Memory B cell (primary cell): ENCODE results near the gene FSTL3.
A peak's percentile ranks its signal among the peaks of the same experiment; 100 is the strongest.

Experiments used
- ATAC-seq: fragments of 150-1000 bp; cut with Tn5 transposase; 2 replicates; pipeline ENCODE4 v1.10.0; 2021; ENCODE audit warnings: low read depth, mild to moderate bottlenecking, moderate library complexity
- DNase-seq, 2 donors: peaks; one replicate each; pipeline ENCODE4 v3.0.0; 2022; ENCODE audit warnings: low spot score in 2 of 2
- H3K27ac Mint-ChIP-seq: one replicate; pipeline ENCODE4 v1.8.0; 2022; ENCODE audit warnings: mild to moderate bottlenecking, moderate library complexity, mixed read lengths
- H3K27me3 Mint-ChIP-seq: one replicate; pipeline ENCODE4 v1.8.0; 2022; ENCODE audit warnings: mixed read lengths
- H3K36me3 Mint-ChIP-seq: one replicate; pipeline ENCODE4 v1.8.0; 2022; ENCODE audit warnings: mild to moderate bottlenecking, mixed read lengths
- H3K4me1 Mint-ChIP-seq: one replicate; pipeline ENCODE4 v1.8.0; 2022; ENCODE audit warnings: mixed read lengths
- H3K4me3 Mint-ChIP-seq: one replicate; pipeline ENCODE4 v1.8.0; 2022; ENCODE audit warnings: mild to moderate bottlenecking, moderate library complexity, mixed read lengths
- H3K9me3 Mint-ChIP-seq: one replicate; pipeline ENCODE4 v1.8.0; 2022; ENCODE audit warnings: mixed read lengths

Gene FSTL3

DNA sequence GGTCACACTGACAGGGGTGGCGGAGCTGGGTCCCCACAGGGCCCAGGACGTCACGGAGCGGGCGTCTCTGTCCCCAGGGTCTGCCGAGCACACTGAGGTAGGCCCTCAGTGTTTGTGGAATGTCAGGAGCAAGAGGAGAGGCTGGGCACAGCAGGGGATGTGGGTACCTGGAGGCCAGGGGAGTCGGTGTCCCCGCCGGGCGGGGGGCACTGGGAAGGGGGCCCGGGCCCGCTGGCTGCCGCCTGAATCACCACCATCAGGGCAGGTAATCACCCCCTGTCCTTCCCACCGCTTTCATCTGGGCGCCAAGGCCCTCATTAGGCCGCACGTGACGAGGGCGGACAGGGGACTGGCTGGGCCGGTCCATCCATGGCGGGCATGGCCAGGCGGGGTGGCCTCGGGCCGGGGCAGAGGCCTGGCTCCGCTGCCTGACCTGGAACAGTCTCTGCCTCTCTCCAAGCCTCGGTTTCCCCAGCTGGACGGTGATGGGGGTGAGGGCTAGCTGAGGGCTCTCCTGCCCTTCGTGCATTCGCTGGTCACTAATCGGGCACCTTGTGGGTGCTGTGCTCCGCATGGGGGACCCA, 35.5 kb upstream of the FSTL3 start:
- no peaks in the 10 kb centered on the region for H3K36me3 Mint-ChIP-seq
- no peaks in the 10 kb centered on the region for H3K27me3 Mint-ChIP-seq
- DNase-seq (no peak), ATAC-seq (no peak)
- peaks cover 22% of the 10 kb centered on the region for H3K4me1 Mint-ChIP-seq
- H3K27ac Mint-ChIP-seq: peak overlapping the region; percentile 31
- no peaks in the 10 kb centered on the region for H3K9me3 Mint-ChIP-seq
- no peak overlapping the region for H3K4me3 Mint-ChIP-seq

DNA sequence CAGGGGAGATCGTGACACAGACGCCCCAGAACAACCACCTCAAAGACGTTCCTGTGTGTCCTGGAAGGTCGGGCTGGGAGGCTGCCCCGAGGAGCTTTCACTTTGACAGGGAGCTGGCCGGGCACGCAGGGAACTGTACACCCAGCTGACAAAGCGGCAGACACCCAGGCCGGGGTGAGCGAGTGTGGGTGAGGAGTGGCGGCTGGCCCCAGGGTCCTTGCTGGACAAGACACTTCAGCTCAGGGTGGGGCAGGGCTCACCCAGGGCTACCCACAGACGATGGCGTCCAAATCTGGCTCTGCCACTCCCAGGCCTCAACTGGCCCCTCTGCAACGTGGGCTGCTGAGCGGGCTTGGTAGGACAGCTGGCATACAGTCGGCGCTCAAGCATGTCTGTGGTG, 34.5 kb upstream of the FSTL3 start:
- Mint-ChIP-seq H3K9me3 (no peaks in the 10 kb centered on the region), H3K36me3 (peaks cover 3% of the 10 kb centered on the region), H3K4me1 (peaks cover 24% of the 10 kb centered on the region), H3K27ac (peak overlapping the region; percentile 87), H3K27me3 (no peaks in the 10 kb centered on the region), H3K4me3 (peak overlapping the region; percentile 60)
- ATAC-seq (no peak), DNase-seq (no peak)

DNA sequence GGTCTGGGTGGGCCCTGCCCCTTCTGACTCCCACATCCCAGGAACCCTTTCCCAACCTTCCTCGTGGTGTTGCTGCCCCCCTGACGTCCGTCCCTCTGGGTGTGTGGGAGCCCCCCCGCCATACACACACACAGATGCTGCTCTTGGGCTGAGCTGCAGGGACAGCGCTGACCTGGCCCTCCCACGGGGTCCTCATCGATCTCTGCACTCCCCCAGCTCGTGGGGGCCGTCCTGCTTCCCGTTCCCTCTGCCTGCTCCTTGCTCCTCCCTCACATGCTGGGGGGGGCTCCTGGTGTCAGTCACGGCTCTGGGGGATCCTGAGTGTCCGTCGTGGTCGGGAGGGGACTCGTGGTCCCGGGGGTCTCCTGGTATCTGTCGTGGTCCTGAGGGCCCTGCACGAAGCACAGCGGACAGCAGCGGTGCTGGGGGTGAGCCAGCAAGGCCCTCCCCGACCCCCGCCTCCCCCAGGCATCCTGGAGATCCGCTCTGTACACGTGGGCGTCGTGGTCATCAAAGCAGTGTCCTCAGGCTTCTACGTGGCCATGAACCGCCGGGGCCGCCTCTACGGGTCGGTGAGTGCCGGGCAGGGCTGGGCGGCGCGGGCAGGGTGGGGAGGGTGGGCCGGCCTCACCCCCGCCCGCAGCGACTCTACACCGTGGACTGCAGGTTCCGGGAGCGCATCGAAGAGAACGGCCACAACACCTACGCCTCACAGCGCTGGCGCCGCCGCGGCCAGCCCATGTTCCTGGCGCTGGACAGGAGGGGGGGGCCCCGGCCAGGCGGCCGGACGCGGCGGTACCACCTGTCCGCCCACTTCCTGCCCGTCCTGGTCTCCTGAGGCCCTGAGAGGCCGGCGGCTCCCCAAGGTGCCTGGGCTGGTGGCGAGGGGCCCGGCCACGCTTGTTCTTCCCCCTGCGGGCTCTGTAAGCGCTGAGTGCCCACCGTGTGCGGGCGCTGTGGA, 33.1 kb upstream of the FSTL3 start:
- peaks cover 18% of the 10 kb centered on the region for H3K4me1 Mint-ChIP-seq
- no peak for DNase-seq
- H3K27ac Mint-ChIP-seq: peak overlapping the region; percentile 20
- no peak for ATAC-seq
- no peaks in the 10 kb centered on the region for H3K9me3 Mint-ChIP-seq
- no peaks in the 10 kb centered on the region for H3K27me3 Mint-ChIP-seq
- H3K36me3 Mint-ChIP-seq: peaks cover 6% of the 10 kb centered on the region
- H3K4me3 Mint-ChIP-seq: no peak overlapping the region

DNA sequence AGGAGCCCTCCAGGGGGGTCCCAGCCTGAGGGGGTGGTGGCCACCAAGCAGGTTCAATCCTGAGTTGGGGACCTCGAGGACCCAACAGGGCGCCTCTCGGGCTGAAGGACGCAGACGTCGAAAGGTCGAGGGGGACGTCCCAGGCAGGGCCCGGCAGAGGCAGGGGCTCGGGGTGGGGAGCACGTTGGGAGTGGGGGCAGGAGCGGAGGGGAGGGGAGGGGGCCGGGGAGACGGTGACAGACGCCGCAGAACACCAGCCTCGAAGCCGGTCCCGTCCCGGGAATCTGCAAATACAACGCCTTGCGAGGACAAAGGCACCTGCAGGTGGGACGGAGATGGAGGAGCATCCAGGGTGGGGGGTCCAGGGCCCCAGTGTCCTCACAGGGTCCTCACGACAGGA, 32.5 kb upstream of the FSTL3 start:
- Mint-ChIP-seq H3K4me3 (no peak overlapping the region), H3K27me3 (no peaks in the 10 kb centered on the region), H3K9me3 (no peaks in the 10 kb centered on the region), H3K36me3 (peaks cover 8% of the 10 kb centered on the region), H3K4me1 (peaks cover 20% of the 10 kb centered on the region), H3K27ac (no peak overlapping the region)
- no peak for ATAC-seq
- no peak for DNase-seq

DNA sequence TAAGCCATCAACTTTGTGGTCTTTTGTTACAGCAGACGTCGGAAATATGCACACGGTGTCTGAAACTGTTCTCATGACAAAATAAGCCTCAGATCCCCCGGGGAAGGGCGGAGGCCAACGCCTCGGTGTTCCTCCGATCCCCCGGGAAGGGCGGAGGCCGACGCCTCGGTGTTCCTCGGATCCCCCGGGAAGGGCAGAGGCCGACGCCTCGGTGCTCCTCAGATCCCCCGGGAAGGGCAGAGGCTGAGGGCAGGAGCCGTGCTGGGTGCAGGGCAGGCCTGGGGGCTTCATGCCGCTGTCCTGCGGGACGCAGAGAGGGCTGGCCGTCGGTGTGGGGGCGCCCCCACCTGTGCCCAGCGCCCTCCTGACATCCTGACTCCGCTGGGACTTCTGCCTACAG, 31.8 kb upstream of the FSTL3 start:
- Mint-ChIP-seq H3K4me3 (no peak overlapping the region), H3K27me3 (no peaks in the 10 kb centered on the region), H3K9me3 (no peaks in the 10 kb centered on the region), H3K4me1 (peaks cover 17% of the 10 kb centered on the region), H3K36me3 (peaks cover 8% of the 10 kb centered on the region), H3K27ac (no peak overlapping the region)
- no peak for DNase-seq
- ATAC-seq: no peak

DNA sequence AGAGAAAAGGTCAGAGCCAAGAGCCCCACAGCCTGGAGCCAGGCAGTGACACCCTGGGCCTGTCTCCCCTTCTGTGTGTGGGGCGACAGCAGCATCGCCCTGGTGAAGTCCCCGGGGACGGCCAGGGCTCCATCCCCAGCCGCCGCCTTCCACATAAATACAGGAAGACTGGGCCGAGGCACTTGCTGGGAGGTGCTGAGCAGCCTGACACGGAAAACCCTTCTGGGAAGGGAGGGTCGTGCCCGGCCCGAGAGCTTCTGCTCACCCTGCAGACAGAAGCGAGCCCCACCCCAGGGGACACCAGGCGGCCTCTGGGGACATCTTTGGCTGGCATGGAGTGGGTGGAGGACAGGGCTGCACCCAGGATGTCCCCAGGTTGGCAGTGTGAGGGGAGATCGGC, 31.4 kb upstream of the FSTL3 start:
- no peak overlapping the region for H3K4me3 Mint-ChIP-seq
- H3K27me3 Mint-ChIP-seq: no peaks in the 10 kb centered on the region
- no peak for DNase-seq
- H3K27ac Mint-ChIP-seq: peak overlapping the region; percentile 72
- H3K4me1 Mint-ChIP-seq: peaks cover 15% of the 10 kb centered on the region
- no peak for ATAC-seq
- H3K9me3 Mint-ChIP-seq: no peaks in the 10 kb centered on the region
- H3K36me3 Mint-ChIP-seq: peaks cover 8% of the 10 kb centered on the region

DNA sequence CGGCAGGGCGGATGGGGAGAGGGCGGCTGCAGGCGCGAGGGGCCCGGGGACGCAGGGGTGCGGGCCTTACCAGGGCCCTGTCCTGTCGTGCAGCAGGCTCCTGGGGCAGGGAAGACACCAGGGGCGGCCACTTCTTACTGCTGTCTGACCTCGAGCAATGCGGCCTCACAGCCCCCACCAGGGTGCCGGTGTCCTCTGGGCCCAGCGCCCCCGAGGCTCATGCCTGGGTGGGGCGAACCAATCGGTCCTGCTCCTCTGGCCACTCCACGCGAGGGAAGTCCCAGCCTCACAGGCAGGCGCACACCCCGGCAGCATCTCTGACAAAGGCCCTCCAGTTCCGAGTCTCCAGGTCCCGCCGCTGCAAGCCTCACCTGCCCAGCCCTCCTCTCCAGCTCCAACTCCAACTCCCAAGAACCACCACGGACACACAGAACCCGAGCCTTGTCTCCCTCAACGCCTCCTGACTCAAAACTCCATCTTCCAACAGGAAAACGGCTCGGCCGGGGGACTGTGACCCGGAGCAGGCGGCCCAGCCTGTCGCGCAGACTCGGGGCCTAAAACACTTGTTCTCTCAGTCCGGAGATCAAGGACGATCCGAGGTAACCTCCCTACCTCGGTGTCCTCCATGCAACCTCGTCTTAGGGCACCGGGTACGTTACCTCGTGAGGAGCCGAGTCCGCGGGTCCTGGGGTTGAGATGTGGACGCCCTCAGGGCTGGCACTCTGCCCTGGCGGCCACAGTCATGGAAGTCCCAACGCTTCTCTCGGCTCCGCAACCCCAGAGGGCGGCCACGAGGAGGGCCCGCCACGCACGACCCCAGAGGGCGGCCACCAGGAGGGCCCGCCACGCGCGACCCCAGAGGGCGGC, 30.0 kb upstream of the FSTL3 start:
- ATAC-seq (no peak), DNase-seq (no peak)
- Mint-ChIP-seq H3K9me3 (no peaks in the 10 kb centered on the region), H3K27ac (peak overlapping the region; percentile 62), H3K4me3 (no peak overlapping the region), H3K36me3 (peaks cover 8% of the 10 kb centered on the region), H3K27me3 (no peaks in the 10 kb centered on the region), H3K4me1 (peaks cover 13% of the 10 kb centered on the region)

DNA sequence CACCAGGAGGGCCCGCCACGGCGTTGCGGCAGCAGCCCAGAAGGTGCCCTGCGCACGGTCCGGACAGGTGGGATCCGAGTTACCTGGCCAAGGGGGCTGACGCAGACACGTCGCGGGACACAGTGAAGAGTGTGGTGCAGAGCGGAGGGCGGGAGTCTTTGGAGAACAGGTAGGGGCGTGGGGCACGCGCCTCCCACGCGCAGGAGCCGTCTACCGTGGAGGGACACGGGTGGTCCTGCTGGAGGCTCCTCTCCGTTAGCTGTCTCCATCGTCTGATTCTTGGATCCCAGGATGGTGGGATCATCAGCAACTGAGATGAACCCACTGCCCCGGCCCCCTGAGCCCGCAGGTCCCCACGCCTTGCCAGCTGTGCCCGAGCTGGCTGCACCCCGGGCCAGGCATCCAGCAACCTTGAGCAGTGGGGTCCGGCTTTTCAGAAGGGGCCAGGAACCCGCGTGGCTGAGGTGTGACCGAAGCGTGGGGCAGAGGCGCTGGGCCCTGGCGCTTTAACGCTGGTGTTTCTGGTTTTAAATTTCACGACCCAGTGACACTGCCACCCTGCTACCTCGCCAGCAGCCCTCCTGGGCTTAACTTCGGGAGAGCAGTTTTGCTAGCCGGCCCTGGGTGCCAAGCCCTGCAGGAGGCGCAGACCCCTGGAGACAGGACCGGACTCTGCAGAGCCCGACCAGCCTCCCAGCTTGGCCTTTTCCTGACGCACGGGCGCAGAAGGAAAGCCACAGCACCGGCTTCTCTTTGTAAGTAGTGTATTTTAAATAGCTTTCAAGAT, 29.2 kb upstream of the FSTL3 start:
- H3K9me3 Mint-ChIP-seq: no peaks in the 10 kb centered on the region
- H3K4me1 Mint-ChIP-seq: peaks cover 9% of the 10 kb centered on the region
- H3K27me3 Mint-ChIP-seq: no peaks in the 10 kb centered on the region
- H3K36me3 Mint-ChIP-seq: peaks cover 8% of the 10 kb centered on the region
- no peak overlapping the region for H3K4me3 Mint-ChIP-seq
- no peak for ATAC-seq
- H3K27ac Mint-ChIP-seq: peak overlapping the region; percentile 93
- DNase-seq: no peak

DNA sequence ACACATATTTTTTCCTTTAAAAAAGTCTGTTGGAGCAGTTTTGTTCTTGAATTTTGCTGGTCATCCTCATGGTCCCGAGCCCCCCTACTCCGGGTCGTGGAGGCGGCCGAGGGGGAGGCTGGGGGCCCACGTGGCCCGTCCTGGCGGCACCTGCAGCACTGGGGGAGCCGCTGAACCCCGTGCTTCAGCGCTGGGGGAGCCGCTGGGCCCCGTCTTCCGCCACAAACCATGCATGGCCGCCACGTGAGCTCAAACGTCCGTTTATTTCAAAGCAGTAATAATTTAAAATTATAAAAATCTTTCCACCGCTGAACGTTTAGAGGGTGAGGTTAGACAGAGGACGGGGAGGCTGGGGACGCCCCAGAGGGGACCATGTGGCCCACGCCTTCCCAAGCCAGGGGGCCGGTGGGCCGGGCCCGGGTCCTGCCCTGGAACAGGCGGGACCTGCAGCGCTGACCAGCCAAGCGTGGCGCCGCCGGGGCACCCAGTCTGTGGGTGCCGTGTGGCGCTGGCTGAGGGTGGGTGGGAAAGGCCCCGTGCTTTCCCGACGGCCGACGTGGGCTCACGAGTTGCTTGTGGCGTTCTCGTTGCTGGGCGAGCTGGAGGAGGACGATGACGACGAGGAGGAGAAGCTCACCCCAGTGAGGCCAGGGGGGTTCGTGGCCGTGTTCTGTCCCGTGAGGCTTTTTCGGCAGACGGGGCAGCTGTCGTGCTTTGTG, 28.5 kb upstream of the FSTL3 start:
- Mint-ChIP-seq H3K4me3 (peak overlapping the region; percentile 67), H3K9me3 (no peaks in the 10 kb centered on the region), H3K27me3 (no peaks in the 10 kb centered on the region), H3K4me1 (peaks cover 7% of the 10 kb centered on the region), H3K27ac (peak overlapping the region; percentile 93), H3K36me3 (peaks cover 8% of the 10 kb centered on the region)
- DNase-seq: no peak
- ATAC-seq: peak; percentile 78

DNA sequence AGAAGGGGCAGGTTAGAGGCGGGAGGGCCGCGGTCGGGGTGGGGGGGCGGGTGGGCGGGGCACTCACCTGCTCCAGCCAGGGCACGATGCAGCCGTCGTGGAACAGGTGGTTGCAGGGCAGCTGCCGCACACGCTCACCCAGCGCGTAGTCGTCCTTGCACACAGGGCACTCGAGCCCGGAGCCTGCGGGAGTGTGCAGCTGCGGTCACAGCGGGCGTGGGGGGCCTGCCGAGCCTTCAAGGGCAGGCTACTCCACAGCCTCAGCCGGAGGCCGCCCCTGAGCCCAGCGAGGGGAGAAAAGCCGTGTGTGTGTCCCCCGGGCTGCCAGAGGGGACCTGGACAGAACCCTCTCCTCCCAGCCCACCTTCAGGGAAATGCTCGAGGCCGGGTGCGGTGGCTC, 27.9 kb upstream of the FSTL3 start:
- H3K27me3 Mint-ChIP-seq: no peaks in the 10 kb centered on the region
- H3K4me3 Mint-ChIP-seq: peak overlapping the region; percentile 67
- ATAC-seq (no peak), DNase-seq (no peak)
- no peaks in the 10 kb centered on the region for H3K9me3 Mint-ChIP-seq
- H3K27ac Mint-ChIP-seq: peak overlapping the region; percentile 93
- H3K4me1 Mint-ChIP-seq: peaks cover 7% of the 10 kb centered on the region
- peaks cover 8% of the 10 kb centered on the region for H3K36me3 Mint-ChIP-seq

DNA sequence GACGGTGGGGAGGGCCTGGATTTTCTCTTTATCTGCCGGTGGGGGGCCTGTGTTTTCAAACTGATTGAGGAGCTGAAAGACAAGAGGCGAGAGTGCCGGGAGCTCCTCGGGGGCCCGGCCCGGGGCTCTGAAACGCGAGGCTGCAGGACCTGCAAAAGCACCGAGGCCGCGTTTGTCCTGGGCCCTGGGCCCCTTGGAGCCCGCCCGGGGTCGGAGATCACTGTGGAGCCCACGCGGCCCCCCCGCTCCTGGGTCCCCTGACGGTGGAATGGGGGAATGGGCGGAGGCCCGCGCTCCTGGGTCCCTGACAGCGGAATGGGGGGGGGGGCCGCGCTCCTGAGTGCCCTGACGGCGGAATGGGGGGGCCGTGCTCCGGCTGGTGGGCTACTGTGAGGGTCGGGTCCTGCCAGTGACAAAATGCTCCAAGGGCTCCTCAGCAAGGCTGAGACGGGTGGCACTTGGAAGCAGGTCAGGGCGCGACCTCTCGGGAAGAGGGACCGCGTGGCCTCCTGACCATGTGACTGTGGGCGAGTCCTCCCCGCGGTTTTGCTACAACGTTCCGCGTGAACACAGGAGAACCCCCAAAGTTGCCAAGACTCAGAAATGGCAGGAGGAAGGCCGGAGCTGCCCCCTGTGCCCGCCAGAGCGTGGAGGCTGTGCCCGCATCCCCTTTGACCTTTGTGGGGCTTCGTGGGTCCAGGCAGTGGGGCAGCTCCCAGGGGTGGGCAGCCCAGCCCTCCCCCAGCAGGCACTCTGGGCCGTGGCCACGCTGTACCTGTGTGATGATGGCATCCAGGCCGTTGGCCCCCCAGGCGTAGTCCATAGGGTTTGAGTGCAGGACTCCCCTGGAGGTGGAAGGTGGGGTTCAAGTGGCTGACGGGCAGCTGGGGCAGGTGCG, 27.0 kb upstream of the FSTL3 start:
- peaks cover 7% of the 10 kb centered on the region for H3K4me1 Mint-ChIP-seq
- no peaks in the 10 kb centered on the region for H3K9me3 Mint-ChIP-seq
- no peaks in the 10 kb centered on the region for H3K27me3 Mint-ChIP-seq
- no peak overlapping the region for H3K27ac Mint-ChIP-seq
- no peak for ATAC-seq
- peaks cover 10% of the 10 kb centered on the region for H3K36me3 Mint-ChIP-seq
- H3K4me3 Mint-ChIP-seq: no peak overlapping the region
- no peak for DNase-seq

DNA sequence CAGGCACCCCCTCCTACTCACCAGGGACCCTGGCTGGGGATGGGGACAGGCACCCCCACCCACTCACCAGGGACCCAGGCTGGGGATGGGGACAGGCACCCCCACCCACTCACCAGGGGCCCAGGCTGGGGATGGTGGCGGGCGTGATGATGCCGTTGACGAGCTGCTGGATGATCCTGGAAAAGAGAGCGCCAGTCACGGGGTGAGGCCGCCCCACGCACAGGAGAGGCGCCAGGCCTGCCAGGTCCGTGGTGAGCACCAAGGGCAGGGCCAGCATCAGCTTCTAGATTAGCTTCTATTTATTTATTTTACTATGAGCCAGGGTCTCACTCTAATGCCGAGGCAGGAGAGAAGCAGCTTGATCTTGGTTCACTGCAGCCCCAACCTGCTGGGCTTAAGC, 26.1 kb upstream of the FSTL3 start:
- H3K27ac Mint-ChIP-seq: no peak overlapping the region
- H3K4me1 Mint-ChIP-seq: peaks cover 12% of the 10 kb centered on the region
- no peaks in the 10 kb centered on the region for H3K9me3 Mint-ChIP-seq
- ATAC-seq: no peak
- no peak overlapping the region for H3K4me3 Mint-ChIP-seq
- peaks cover 15% of the 10 kb centered on the region for H3K36me3 Mint-ChIP-seq
- H3K27me3 Mint-ChIP-seq: no peaks in the 10 kb centered on the region
- DNase-seq: no peak
